ENCODE results near the gene COL18A1.

DNA sequence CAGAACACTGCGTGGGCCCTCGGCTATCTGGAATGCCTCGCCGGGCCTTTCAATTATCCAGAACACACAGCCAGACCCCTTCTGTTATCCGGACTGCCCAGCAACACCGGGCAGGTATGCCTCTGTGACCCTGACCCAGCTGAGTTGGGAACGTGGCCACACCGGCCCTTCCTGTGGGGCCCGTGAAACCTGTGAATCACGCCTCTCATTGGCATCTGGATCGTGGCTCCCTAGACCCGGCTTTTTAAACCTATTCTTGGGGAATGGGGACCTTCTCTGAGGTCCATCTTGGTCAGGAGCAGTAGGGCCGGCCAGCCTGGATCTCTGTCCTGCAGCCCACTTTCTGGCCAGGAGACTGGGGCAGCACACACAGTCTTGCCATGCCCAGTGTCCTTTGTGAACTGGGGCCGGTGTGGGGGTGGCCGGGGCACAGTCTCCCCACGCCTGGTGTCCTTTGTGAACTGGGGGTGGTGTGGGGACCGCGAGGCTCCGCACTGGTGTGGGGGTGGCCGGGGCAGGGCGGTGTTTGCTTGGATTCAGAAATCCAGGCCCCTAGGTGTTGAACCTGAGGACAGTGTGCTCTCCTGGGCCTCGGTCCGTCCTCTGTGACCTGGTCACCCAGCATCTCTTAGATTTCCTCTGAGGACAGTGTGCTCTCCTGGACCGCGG is 11.1 kb downstream of the COL18A1 start:
- no peak for TF ChIP-seq GATA1 (IDR thresholded peaks at IDR 0.05; ENCODE audit: low read depth, low read length)
- TF ChIP-seq POLR2A (IDR thresholded peaks at IDR 0.05; ENCODE audit: low read length): no peak

All from erythroblast (primary cell).